Rectal smooth muscle tissue (tissue), 1 donor: ENCODE results near the gene CFI.

Source experiments
- H3K27ac ChIP-seq: one replicate; pipeline ENCODE4 v1.7.0; 2013; ENCODE audit warnings: low read depth, low read length, inconsistent platforms
- H3K27me3 ChIP-seq: one replicate; pipeline ENCODE4 v1.7.0; 2013; ENCODE audit warnings: low read length; ENCODE audit not compliant: control insufficient read depth, insufficient read depth
- H3K36me3 ChIP-seq: one replicate; pipeline ENCODE4 v1.7.0; 2013; ENCODE audit warnings: low read length; ENCODE audit not compliant: control insufficient read depth, insufficient read depth
- H3K4me1 ChIP-seq: one replicate; pipeline ENCODE4 v1.7.0; 2013; ENCODE audit warnings: low read length; ENCODE audit not compliant: control insufficient read depth, insufficient read depth
- H3K4me3 ChIP-seq: one replicate; pipeline ENCODE4 v1.7.0; 2013; ENCODE audit warnings: low read length
- H3K9ac ChIP-seq: one replicate; pipeline ENCODE4 v1.7.0; 2013; ENCODE audit warnings: low read length

CFI gene

GRCh38 chr4:109764789-109765402 is 36.9 kb downstream of the CFI start:
- H3K36me3 ChIP-seq: no peaks in the 10 kb centered on the region
- H3K4me3 ChIP-seq: no peak overlapping the region
- H3K27me3 ChIP-seq: no peaks in the 10 kb centered on the region
- no peak overlapping the region for H3K27ac ChIP-seq
- no peak overlapping the region for H3K9ac ChIP-seq
- no peaks in the 10 kb centered on the region for H3K4me1 ChIP-seq

GRCh38 chr4:109764376-109764775 is 37.4 kb downstream of the CFI start:
- Histone ChIP-seq H3K9ac (no peak overlapping the region), H3K36me3 (no peaks in the 10 kb centered on the region), H3K27me3 (no peaks in the 10 kb centered on the region), H3K27ac (no peak overlapping the region), H3K4me3 (no peak overlapping the region), H3K4me1 (no peaks in the 10 kb centered on the region)

- no peaks in the 10 kb centered on the region for H3K27me3 ChIP-seq
- no peak overlapping the region for H3K27ac ChIP-seq
- no peaks in the 10 kb centered on the region for H3K4me1 ChIP-seq
- no peak overlapping the region for H3K4me3 ChIP-seq
- no peaks in the 10 kb centered on the region for H3K36me3 ChIP-seq
- H3K9ac ChIP-seq: no peak overlapping the region
Measured at GRCh38 chr4:109760682-109761081, 41.1 kb downstream of the CFI start.

GRCh38 chr4:109755656-109756055 is 46.1 kb downstream of the CFI start:
- Histone ChIP-seq H3K36me3 (no peaks in the 10 kb centered on the region), H3K27me3 (no peaks in the 10 kb centered on the region), H3K27ac (no peak overlapping the region), H3K4me1 (no peaks in the 10 kb centered on the region), H3K4me3 (no peak overlapping the region), H3K9ac (no peak overlapping the region)

- Histone ChIP-seq H3K9ac (no peak overlapping the region), H3K4me1 (no peaks in the 10 kb centered on the region), H3K4me3 (no peak overlapping the region), H3K27me3 (no peaks in the 10 kb centered on the region), H3K36me3 (no peaks in the 10 kb centered on the region), H3K27ac (no peak overlapping the region)
Measured at GRCh38 chr4:109754093-109754857, 47.5 kb downstream of the CFI start.

GRCh38 chr4:109752525-109752924 is 49.3 kb downstream of the CFI start:
- Histone ChIP-seq H3K27ac (no peak overlapping the region), H3K4me3 (no peak overlapping the region), H3K4me1 (no peaks in the 10 kb centered on the region), H3K27me3 (no peaks in the 10 kb centered on the region), H3K9ac (no peak overlapping the region), H3K36me3 (no peaks in the 10 kb centered on the region)

GRCh38 chr4:109751852-109752251 is 49.9 kb downstream of the CFI start:
- Histone ChIP-seq H3K27ac (no peak overlapping the region), H3K27me3 (no peaks in the 10 kb centered on the region), H3K4me1 (no peaks in the 10 kb centered on the region), H3K9ac (no peak overlapping the region), H3K4me3 (no peak overlapping the region), H3K36me3 (no peaks in the 10 kb centered on the region)

GRCh38 chr4:109750652-109751244 is 51.1 kb downstream of the CFI start:
- Histone ChIP-seq H3K9ac (no peak overlapping the region), H3K36me3 (no peaks in the 10 kb centered on the region), H3K27ac (no peak overlapping the region), H3K4me1 (no peaks in the 10 kb centered on the region), H3K4me3 (no peak overlapping the region), H3K27me3 (no peaks in the 10 kb centered on the region)

- Histone ChIP-seq H3K4me3 (no peak overlapping the region), H3K36me3 (no peaks in the 10 kb centered on the region), H3K27ac (no peak overlapping the region), H3K27me3 (no peaks in the 10 kb centered on the region), H3K9ac (no peak overlapping the region), H3K4me1 (no peaks in the 10 kb centered on the region)
Measured at GRCh38 chr4:109749388-109750082, 52.3 kb downstream of the CFI start.

GRCh38 chr4:109748114-109748513 is 53.7 kb downstream of the CFI start:
- H3K4me1 ChIP-seq: no peaks in the 10 kb centered on the region
- H3K27me3 ChIP-seq: no peaks in the 10 kb centered on the region
- H3K27ac ChIP-seq: no peak overlapping the region
- no peak overlapping the region for H3K4me3 ChIP-seq
- H3K36me3 ChIP-seq: no peaks in the 10 kb centered on the region
- H3K9ac ChIP-seq: no peak overlapping the region

- Histone ChIP-seq H3K4me3 (no peak overlapping the region), H3K27ac (no peak overlapping the region), H3K4me1 (no peaks in the 10 kb centered on the region), H3K36me3 (no peaks in the 10 kb centered on the region), H3K9ac (no peak overlapping the region), H3K27me3 (no peaks in the 10 kb centered on the region)
Measured at GRCh38 chr4:109746728-109747127, 55.1 kb downstream of the CFI start.

GRCh38 chr4:109745830-109746229 is 56.0 kb downstream of the CFI start:
- Histone ChIP-seq H3K4me1 (no peaks in the 10 kb centered on the region), H3K27me3 (no peaks in the 10 kb centered on the region), H3K4me3 (no peak overlapping the region), H3K36me3 (no peaks in the 10 kb centered on the region), H3K27ac (no peak overlapping the region), H3K9ac (no peak overlapping the region)
